NCI-H510A (cell line): ENCODE measurements around the gene SRGAP2C.
"Not testable (repeated sequence)": the region's sequence is repeated elsewhere in the genome, so short reads cannot be mapped to it uniquely, and the experiment has no call there.

Source experiments
- DNase-seq: peaks from one replicate; lab custom pipeline; 2025; lab: John Stamatoyannopoulos, UW

SRGAP2C gene

DNA sequence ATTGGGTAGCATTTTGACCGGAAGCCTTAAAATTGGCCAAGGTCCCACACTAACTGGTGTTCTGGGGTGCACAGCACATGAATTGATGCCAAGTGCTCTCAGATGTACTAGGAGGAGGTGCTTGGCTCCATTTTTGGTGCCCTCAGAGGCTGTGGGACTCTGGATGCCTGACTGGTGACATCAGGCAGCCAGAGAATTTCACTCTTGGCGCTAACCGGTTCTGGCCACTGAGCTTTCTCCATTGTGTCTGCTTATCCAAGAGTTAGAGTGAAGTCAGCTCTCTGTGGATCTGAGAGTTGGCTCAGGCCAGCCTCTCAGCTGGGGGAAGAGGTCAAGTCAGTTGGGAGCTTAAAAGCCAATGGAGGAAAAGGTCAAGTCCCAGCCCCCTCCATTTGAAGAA is 200.4 kb downstream of the SRGAP2C start:
- not testable (repeated sequence) for DNase-seq

DNA sequence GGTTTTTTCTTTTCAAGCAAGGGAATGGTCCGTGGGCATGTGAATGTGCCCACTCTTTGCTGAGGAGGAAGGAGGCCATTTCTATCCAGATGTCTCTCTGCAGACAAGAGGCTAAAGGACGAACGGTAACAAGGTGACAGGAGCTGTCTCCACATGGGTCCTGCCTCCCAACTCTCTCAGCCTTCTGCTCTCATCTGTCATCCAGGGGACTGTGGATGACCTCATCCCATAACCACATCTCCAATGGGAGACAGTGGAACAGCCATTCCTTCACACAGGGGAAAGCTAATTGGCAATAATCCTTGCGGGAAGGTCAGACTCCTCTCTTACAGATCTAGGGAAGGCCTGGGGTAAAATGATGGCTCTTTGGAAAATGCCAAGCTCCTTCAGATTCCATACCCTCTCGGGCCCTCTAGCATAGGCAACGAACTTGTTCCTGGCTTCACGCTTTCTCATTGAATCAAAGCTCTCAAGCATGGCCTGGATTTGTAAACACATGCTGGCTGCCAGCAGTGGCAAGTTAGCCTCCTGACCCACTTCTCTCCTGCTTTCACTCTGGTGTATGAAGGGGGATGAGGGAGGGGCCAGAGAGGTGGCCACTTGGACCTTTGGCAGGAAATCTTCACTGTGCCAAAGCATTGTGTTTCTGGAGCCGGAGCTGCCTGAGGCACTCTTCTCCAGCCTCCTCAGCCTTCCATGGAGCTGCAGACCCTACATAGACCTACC is 201.0 kb downstream of the SRGAP2C start:
- not testable (repeated sequence) for DNase-seq

DNA sequence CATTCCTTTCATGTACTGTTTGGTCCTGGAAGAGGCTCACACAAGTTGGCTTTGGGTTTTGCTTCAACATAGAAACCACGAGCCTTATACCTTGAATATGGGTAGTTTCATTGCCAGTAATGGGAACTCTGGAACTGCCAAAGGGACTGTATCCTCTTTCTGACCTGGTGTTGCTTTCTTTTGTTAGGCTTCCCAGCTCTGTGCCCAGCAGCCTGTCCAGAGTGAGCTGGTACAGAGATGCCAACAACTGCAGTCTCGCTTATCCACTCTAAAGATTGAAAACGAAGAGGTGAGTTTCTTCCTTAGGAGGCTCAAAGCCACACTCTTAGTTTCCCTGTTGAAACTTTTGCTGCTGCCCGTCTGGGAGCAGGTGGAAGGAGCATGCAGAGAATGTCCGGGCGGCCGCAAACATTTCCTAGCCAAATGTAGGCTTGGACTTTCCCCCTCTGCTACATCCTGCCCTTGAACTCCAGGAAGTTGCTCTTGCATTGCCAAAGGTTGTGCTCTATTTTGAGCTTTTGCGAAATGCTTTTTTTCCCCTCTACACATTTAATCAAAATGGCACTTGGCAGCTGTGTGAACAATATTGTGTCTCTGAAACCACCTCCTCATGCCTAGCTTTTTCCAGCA is 201.7 kb downstream of the SRGAP2C start:
- DNase-seq = not testable (repeated sequence)

DNA sequence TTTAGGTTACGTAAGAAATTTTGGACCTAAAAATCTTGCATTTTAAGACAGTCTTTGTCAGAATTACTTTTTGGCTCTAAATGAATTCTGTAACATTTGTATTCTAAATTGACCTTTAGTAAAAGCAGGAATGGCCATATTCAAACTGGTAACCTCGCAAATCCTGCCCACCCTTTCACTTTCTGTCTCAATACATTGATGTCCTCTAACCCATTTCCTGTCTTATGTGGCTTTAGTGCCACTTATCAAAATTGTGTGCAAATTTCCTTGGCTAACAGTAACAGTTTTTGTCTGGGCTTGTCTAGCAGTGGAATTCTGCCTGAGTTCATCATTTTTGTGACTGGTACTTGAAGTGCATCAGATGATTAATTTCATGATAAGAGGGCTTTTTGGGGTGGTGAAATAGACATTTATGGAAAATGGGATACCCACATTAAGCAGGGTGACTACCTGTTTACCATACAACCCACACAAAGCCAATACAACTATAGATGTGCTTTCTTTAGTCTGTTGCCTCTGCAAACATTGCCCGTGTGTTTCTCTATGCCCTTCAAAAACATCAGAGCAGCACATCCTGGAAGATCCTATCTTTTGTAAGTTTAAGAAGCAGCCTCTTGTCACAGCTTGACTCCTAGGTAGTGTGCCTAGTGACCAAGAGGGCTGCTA is 205.3 kb downstream of the SRGAP2C start:
- DNase-seq = not testable (repeated sequence)

DNA sequence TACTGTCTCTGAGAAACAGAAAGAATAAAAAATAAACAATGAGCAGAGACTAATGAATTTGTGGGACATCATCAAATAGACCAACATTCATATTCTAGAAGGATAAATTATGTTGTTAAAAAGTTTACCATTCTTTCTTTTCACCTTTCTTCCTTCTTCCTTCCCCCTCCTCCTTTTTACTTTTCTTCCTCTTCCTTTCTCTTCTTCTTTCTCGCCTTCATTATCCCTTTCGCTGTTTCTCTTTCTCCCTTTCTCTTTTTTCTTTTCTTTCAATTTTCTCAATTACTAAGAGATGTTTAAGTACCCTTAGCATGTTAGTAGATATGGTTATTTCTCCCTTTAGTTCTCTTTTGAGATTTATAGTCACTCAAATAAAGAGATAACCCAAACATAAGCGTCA is 207.4 kb downstream of the SRGAP2C start:
- DNase-seq = not testable (repeated sequence)

DNA sequence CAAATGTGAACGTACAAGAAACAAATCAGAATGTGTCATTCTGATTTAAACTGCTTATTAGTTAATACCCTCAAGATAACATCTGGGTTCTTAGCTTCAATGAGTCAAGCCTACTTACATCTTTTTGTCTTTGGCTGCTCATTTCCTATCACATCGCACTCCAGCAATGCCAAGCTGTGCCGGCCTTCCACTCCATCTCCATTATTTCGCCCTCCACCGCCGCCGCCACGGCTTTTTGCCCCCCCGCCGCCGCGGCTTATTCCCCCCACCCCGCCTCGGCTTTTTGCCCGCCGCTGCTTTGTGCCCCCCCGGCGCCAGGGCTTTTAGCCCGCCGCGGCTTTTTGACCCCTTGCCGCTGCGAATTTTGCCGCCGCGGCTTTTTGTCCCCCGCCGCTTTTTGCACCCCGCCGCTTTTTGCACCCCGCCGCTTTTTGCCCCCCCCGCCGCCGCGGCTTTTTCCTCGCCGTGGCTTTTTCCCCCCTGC is 211.0 kb downstream of the SRGAP2C start:
- DNase-seq = not testable (repeated sequence)

DNA sequence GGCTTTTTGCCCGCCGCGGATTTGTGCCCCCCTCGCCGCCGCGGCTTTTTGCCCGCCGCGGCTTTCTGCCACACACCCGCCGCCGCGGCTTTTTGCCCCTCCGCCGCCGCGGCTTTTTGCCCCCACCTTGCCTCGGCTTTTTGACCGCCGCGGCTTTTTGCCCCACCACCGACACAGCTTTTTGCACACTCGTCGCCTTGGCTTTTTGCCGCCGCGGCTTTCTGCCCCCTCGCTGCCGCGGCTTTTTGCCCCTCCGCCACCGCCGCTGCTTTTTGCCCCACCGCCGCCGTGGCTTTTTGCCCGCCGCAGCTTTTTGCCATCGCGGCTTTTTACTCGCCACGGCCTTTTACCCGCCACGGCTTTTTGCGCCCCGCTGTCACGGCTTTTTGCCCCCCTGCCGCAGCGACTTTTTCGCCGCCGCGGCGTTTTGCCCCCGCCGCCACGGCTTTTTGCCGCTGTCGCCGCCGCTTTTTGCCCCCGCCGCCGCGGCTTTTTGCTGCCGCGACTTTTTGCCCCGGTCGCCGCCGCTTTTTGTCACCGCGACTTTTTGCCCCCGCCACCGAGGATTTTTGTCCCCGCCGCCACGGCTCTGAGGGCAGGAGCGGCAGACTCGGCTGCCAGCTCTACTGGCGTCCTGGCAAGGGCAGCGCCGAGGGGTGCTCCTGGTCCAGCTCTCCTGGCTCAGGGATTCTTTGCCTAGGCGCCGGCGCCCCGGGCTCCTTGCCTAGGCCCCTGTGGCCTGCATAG is 211.7 kb downstream of the SRGAP2C start:
- not testable (repeated sequence) for DNase-seq

DNA sequence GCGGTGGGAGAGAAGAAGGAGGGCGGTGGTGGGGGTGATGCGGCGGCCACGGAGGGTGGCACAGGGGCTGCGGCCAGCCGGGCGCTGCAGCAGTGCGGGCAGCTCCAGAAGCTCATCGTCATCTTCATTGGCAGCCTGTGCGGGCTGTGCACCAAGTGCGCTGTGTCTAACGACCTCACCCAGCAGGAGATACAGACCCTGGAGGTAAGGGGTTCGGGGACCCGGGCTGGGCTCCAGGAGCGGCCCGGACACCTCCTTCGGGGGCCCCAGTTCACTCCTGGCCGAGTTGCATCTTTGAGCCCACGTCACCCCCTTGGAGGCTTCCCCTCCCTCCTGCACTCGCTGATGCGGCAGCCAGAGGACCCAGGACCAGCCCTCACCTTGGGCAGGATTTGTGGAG is 212.3 kb downstream of the SRGAP2C start:
- not testable (repeated sequence) for DNase-seq

DNA sequence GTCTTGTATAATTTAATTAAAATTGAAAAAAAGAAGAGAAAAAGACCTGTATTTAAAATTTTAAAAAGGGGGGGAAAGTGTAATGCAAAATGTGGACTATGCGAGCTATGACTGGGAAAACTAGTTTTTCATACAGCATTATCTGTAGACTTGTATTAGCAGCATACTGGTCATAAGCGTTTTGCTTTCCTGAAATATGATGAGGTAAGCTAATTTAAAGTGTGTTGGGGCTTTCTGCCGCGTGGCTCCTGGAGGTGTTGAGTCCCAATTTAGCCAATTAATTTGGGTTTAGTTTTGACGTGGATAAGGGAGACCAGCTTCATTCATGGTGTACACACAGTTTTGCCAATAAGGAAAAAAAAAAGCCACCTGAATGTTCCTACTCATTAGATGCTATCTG is 214.4 kb downstream of the SRGAP2C start:
- not testable (repeated sequence) for DNase-seq

DNA sequence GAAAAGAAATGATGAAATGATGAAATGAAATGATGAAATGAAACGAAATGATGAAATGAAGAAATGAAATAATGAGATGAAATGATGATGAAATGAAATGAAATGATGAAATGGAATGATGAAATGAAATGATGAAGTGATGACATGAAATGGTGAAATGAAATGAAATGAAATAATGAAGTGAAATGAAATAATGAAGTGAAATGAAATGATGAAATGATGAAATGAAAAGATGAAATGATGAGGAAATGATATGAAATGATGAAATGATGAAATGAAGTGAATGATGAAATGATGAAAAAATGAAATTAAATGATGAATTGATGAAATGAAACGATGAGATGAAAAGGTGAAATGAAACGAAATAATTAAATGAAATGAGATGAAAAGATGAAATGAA is 215.3 kb downstream of the SRGAP2C start:
- not testable (repeated sequence) for DNase-seq

DNA sequence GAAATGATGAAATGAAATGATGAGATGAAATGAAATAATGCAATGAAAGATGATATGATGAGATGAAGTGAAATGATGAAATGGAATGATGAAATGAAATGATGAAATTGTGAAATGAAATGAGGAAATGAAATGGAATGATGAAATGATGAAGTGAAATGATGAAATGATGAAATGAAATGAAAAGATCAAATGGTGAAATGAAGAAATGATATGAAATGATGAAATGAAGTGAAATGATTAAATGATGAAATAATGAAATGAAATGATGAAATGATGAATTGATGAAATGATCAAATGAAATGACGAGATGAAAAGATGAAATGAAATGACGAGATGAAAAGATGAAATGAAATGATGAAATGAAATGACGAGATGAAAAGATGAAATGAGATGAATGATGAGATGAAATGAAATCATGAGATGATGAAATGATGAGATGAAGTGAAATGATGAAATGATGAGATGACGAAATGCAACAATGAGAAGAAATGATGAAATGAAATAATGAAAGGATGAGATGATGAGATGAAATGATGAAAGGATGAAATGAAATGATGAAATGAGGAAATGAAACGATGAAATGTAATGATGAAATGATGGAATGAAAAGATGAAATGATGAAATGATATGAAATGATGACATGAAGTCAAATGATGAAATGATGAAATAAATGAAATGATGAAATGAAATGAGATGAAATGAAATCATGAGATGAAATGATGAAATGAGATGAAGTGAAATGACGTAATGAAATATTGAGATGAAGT is 216.0 kb downstream of the SRGAP2C start:
- DNase-seq = not testable (repeated sequence)

DNA sequence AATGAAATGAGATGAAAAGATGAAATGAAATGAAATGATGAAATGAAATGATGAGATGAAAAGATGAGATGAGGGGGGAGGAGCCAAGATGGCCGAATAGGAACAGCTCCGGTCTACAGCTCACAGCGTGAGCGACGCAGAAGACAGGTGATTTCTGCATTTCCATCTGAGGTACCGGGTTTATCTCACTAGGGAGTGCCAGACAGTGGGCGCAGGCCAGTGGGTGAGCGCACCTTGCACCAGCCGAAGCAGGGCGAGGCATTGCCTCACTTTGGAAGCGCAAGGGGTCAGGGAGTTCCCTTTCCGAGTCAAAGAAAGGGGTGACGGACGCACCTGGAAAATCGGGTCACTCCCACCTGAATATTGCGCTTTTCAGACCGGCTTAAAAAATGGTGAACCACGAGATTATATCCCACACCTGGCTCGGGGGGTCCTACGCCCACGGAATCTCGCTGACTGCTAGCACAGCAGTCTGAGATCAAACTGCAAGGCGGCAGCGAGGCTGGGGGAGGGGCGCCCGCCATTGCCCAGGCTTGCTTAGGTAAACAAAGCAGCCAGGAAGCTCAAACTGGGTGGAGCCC is 216.7 kb downstream of the SRGAP2C start:
- DNase-seq = not testable (repeated sequence)

DNA sequence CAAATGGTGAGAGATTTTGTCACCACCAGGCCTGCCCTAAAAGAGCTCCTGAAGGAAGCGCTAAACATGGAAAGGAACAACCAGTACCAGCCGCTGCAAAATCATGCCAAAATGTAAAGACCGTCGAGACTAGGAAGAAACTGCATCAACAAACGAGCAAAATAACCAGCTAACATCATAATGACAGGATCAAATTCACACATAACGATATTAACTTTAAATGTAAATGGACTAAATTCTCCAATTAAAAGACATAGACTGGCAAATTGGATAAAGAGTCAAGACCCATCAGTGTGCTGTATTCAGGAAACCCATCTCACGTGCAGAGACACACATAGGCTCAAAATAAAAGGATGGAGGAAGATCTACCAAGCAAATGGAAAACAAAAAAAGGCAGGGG is 218.5 kb downstream of the SRGAP2C start:
- DNase-seq = not testable (repeated sequence)

DNA sequence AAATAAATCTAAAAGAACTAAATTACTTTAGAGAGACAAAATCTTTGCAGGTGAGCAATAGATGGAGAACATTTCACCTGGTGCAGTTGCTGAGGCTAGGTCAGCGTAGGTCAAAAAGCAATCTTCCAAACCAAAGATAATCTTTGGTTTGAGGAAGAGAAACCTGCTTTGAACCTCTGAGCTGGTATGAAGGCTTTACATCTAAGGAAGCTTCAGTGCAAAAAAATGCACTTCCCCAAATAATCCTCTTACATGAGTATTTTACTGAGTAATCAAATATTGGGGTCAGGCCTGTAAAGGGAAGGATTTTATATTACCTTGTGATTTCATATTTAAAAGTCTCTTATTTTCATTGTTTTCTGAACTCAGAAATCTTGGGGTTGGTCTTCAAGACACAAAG is 223.6 kb downstream of the SRGAP2C start:
- no peak for DNase-seq

DNA sequence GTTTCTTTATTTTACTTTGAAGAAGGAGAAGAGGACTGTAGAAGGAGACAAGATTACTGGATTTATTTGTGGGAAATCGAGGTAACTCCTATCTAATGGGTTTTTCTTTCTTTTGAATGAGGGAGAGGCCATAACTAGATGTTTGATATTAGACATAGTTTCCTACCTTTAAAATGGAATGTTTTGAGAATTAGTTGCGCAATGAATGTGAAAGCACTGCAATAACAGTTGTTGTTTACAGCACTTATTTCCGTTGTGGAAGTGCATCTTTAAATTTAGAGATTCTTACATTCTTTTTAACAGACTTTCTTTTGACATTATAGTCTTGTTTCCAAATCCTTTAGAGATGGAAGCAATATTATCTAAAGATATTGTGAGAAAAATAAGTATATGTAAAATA is 229.0 kb downstream of the SRGAP2C start:
- DNase-seq = no peak

DNA sequence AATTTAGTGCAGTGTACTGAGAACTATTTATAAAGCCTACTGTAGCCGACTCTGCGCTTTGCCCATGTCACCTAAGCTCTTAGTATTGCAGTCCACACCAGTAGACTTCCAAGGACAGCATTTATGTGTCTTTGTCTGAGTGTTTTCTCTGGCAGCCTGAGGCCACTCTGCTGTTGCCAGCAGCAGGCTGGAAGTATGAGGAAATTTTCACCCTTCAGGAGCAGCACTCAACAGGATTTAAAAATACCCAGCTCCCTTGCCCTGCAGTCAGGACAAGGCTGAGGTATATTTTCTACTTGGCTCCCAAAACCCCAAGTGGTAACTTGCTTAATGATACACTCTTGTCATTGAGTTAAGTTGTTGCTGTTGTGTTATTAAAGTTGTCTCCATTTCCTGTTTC is 230.1 kb downstream of the SRGAP2C start:
- no peak for DNase-seq

DNA sequence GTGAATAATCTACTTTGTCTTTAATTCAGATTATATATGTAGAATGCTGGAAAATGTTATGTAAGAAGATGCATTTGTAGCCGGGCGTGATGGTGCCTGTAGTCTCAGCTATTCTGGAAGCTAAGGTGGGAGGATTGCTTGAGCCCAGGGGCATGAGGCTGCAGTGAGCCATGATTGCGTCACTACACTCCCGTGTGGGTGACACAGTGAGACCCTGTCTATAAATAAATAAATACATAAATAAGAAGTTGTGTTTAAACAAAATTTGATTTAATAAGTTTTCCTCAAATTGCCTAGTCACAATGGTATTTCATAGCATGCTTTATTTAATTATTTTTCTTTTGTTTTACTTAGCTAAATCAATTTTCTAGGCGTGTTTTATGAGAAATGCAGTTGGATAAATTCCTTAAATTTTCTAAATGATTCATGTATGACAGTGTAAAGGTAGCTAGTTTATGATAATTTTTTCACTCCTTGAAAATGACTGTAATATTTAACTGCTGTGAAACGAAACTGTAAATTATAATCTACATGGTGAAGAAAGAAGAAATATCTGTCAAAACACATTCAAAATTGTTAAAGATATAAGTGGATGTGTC is 232.6 kb downstream of the SRGAP2C start:
- DNase-seq = no peak

DNA sequence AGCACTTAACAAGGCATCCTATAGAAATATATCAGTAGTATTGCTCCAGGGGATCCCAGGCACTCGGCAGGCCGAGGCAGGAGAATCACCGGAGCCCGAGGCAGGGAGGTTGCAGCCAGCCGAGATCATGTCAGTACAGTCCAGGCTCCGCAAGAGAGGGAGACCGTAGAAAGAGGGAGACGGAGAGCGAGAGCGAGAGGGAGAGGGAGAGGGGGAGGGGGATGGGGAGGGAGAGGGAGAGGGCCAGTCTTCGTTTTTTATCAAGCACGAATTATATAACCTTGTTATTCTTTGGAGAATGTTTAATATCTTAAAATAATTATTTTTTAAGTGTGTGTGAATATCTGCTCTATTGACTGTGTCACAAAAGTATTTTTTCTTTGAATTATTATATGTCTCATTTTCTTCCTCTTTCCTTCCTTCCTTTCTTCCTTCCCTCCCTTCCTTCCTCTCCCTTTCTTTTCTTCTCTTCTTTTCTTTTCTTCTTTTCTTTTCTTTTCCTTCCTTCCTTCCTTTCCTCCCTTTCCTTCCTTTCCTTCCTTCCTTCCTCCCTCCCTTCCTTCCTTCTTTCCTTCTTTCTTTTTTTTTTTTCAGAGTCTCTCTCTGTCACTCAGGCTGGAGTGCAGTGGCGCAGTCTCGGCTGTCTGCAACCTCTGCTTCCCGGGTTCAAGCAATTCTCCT is 233.7 kb downstream of the SRGAP2C start:
- DNase-seq = no peak

DNA sequence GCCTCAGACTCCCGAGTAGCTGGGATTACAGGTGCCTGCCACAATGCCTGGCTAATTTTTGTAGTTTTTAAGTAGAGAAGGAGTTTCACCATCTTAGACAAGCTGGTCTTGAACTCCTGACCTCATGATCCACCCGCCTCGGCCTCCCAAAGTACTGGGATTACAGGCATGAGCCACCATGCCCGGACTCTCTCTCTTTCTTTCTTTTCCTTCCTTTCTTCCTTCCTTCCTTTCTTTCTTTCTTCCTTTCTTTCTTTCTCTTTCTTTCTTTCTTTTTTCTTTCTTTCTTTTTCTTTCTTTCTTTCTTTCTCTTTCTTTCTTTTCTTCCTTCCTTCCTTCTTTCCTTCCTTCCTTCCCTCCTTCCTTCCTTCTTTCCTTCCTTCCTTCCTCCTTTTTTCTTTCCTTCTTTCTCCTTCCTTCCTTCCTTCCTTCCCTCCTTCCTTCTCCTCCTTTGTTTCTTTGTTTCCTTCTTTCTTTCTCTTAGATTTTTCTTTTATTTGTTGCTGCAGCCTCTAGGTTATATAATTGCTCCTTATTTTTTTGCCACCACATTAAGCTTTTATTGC is 234.4 kb downstream of the SRGAP2C start:
- DNase-seq = not testable (repeated sequence)

DNA sequence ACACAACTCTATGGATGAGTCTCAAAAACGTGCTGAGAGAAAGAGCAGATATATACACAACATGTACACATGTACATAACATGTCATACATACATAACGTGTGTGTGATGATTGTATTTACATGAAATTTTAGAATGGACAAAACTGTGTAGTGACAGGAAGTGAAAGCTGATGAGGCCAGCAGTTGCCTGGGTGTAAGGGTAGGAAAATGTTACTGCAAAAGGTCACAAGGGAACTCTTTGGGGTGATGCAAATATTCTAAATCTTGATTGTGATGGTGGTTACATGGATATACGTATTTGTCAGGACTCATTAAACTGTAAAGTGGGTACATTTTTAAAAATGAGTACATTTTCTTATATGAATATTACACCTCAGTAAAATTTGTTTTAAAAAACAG is 236.7 kb downstream of the SRGAP2C start:
- DNase-seq = not testable (repeated sequence)
